ENCODE data around the gene MCF2L.

The MCF2L gene

DNA sequence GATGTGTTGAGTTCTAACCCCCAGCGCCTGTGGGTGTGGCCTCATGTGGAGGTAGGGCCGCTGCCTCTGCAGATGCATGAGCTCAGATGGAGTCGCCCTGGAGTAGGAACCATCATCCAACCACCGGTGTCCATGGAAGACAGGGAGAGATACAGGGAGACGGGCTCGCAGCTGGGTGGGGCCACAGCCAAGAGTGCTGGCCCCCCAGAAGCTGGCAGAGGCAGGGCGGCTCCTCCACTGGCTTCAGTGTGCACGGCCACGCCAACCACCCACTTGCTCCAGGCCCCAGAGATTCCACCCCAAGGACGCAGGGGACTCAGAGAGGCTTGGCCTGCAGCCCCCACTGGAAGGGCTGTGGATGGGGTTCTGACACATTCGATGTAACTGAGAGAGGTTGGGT lies 5.4 kb upstream of the MCF2L start:
- no peak overlapping the region for H3K4me3 ChIP-seq (ENCODE audit: low read depth, low read length)
- TF ChIP-seq, protein P1, sequence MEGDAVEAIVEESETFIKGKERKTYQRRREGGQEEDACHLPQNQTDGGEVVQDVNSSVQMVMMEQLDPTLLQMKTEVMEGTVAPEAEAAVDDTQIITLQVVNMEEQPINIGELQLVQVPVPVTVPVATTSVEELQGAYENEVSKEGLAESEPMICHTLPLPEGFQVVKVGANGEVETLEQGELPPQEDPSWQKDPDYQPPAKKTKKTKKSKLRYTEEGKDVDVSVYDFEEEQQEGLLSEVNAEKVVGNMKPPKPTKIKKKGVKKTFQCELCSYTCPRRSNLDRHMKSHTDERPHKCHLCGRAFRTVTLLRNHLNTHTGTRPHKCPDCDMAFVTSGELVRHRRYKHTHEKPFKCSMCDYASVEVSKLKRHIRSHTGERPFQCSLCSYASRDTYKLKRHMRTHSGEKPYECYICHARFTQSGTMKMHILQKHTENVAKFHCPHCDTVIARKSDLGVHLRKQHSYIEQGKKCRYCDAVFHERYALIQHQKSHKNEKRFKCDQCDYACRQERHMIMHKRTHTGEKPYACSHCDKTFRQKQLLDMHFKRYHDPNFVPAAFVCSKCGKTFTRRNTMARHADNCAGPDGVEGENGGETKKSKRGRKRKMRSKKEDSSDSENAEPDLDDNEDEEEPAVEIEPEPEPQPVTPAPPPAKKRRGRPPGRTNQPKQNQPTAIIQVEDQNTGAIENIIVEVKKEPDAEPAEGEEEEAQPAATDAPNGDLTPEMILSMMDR (IDR thresholded peaks at IDR 0.05; ENCODE audit: control insufficient read depth, extremely low read depth, insufficient read depth): no peak
- DNase-seq (ENCODE audit: low read depth): no peak

DNA sequence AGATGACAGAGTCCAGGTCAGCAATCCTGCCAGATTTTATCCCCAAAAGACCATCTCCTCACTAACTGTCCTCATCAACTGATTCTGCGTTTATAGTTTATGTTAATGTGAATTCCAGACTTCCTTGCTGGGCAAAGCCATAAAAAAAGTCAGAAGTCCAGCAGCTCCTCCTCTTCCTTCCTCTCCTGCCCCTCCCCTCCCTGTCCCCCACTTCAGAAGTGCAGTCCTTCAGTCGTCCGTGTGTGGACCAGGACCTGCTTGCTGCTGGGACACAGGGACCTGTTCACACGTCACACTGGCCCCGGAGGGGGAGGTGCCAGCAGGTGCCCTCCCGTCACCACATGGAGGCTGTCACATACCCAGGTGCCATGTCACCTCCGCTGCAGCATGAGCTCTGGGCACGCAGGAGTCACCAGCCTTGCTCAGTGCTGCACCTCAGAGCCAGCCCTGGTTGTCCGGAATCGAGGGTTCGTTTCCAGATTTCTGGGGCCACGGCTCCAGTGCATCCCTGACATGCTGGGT lies 4.0 kb upstream of the MCF2L start:
- no peak for DNase-seq (ENCODE audit: low read depth)
- TF ChIP-seq, protein P1 (IDR thresholded peaks at IDR 0.05; ENCODE audit: control insufficient read depth, extremely low read depth, insufficient read depth): no peak
- no peak overlapping the region for H3K4me3 ChIP-seq (ENCODE audit: low read depth, low read length)

DNA sequence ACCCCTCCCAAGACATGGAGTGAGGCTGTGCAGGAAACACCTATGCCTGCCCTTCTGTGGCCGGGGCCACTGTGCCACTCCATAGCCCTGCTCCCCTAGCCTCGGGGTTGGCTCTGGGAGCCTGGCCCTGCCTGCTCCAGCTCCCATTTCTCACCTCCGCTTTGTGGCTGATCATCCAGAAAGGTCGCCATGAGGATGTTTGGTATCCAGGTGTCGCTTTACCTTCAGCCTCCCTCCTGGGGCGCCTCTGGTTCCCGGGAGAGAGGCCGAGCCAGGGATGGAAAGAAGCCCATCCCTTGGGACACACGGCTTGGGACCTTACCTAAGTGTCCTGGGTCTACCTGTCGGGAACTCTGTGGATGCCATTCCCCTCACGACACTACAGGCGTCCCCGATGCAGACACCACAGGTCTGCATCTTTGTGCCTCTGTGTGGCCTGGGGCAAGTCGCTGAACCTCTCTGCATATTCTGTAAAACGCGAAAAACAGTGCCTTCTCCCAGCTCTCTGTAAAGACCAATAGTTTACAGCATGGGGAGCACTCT lies 3.4 kb upstream of the MCF2L start:
- DNase-seq (ENCODE audit: low read depth): no peak
- H3K4me3 ChIP-seq (ENCODE audit: low read depth, low read length): no peak overlapping the region
- TF ChIP-seq, protein P1 (IDR thresholded peaks at IDR 0.05; ENCODE audit: control insufficient read depth, extremely low read depth, insufficient read depth): no peak

DNA sequence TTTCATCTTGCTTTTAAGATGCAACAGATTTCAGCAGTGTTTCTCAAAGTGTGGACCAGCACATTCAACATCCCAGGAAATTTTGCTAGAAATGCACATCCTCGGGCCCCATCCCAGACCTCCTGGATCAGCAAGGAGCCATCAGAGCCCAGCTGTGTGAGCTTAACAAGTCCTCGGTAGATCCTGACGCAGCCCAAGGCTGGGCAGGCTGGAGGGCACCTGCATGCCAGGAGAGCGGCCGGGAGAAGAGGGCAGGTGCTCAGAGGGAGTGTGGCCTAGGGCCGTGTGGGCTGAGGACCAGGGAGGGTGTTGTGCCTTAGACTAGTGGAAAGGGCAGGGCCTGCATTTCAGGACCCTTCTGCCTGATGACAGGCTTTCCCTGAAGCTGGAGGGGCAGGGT lies 2.2 kb upstream of the MCF2L start:
- TF ChIP-seq, protein P1 (IDR thresholded peaks at IDR 0.05; ENCODE audit: control insufficient read depth, extremely low read depth, insufficient read depth): no peak
- no peak for DNase-seq (ENCODE audit: low read depth)

DNA sequence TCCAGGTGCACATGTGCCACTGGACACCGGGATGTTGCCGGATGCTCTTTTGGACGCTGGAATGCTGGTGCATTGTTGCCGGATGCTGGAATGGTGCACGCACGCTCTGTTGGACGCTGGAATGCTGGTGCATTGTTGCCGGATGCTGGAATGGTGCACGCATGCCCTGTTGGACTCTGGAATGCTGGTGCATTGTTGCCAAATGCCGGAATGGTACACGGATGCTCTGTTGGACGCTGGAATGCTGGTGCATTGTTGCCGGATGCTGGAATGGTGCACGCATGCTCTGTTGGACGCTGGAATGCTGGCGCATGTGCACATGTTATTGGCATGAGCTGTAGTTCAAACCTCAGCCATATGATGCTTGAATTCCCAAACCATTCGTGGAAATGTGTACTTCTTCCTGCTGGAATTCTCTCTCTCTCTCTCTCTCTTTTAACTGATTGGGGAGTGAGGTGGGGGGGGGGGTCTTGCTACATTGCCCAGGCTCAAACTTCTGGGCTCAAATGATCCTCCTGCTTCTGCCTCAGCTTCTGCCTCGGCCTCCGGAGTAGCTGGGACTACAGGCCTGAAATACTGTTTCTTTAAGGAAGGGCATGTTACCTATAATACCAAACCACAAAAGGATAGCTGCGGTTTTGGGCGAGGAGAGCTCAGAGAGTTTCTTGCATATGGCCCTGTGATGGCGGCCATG lies 1.2 kb upstream of the MCF2L start:
- H3K4me3 ChIP-seq (ENCODE audit: low read depth, low read length): peak overlapping the region; percentile 67
- DNase-seq (ENCODE audit: low read depth): no peak
- TF ChIP-seq, protein P1 (IDR thresholded peaks at IDR 0.05; ENCODE audit: control insufficient read depth, extremely low read depth, insufficient read depth): no peak

More for the DNA sequence above, 2.2 kb upstream of the MCF2L start:
- no peak overlapping the region for H3K4me3 ChIP-seq (ENCODE audit: low read depth, low read length)

DNA sequence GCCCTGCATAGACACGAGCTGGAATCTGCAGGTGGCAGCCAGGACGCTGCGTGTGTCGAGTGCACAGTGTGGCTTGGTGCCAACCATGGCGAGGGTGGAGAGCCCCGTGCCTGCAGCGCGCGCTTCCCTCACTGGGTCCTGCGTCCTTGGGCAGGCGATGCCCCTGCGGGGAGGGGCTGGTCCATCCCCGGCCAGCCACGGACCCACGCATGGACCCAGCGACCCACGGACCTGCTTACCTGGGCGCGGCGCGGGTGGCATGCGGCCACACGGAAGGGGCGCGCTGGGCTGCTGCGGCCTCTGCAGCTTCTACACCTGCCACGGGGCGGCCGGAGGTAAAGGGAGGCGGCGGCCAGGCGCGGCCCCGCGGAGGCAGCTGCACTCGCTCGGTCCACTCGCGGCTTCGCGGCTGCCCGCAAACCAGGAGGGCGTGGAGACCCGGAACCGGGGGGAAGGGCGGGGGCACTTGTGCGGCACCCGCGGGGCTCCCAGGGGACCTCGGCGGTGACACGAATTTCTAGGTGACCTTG lies 569 bp upstream of the MCF2L start:
- no peak for DNase-seq (ENCODE audit: low read depth)
- TF ChIP-seq, protein P1 (IDR thresholded peaks at IDR 0.05; ENCODE audit: control insufficient read depth, extremely low read depth, insufficient read depth): peak; percentile 25; the same call in 1 of the 2 replicates
- H3K4me3 ChIP-seq (ENCODE audit: low read depth, low read length): peak overlapping the region; percentile 67
